Measurements from ENCODE around the gene NT5C3A.
"Not testable (repeated sequence)": the region's sequence is repeated elsewhere in the genome, so short reads cannot be mapped to it uniquely, and the experiment has no call there.

NT5C3A gene

GRCh38 chr7:33062023-33062781 lies at the start of gene NT5C3A:
Gene NT5C3A (minus strand): TSS chr7:33062776. CDS start chr7:33062705, 71 bp downstream.
- DNase-seq (ENCODE audit: low read depth) = peak; percentile 4

- DNase-seq (ENCODE audit: low read depth) = no peak
Measured at GRCh38 chr7:33111614-33112013, 49.0 kb upstream of the NT5C3A start.

GRCh38 chr7:33109758-33110238 lies 47.2 kb upstream of the NT5C3A start:
- no peak for DNase-seq (ENCODE audit: low read depth)

- DNase-seq (ENCODE audit: low read depth) = peak; percentile 71
Measured at GRCh38 chr7:33109005-33109757, 46.6 kb upstream of the NT5C3A start, which contains the start of gene RP9. Gene RP9 (minus strand): TSS chr7:33109404. CDS start chr7:33109372, 32 bp downstream.

- no peak for DNase-seq (ENCODE audit: low read depth)
Measured at GRCh38 chr7:33108554-33109004, 46.0 kb upstream of the NT5C3A start.

GRCh38 chr7:33107136-33108066 lies 44.8 kb upstream of the NT5C3A start:
- DNase-seq (ENCODE audit: low read depth) = no peak

- no peak for DNase-seq (ENCODE audit: low read depth)
Measured at GRCh38 chr7:33101906-33102305, 39.3 kb upstream of the NT5C3A start.

- no peak for DNase-seq (ENCODE audit: low read depth)
Measured at GRCh38 chr7:33100770-33101169, 38.2 kb upstream of the NT5C3A start.

GRCh38 chr7:33099154-33099940 lies 36.8 kb upstream of the NT5C3A start:
- no peak for DNase-seq (ENCODE audit: low read depth)

- not testable (repeated sequence) for DNase-seq (ENCODE audit: low read depth)
Measured at GRCh38 chr7:33094745-33095275, 32.2 kb upstream of the NT5C3A start.

- no peak for DNase-seq (ENCODE audit: low read depth)
Measured at GRCh38 chr7:33093266-33093665, 30.7 kb upstream of the NT5C3A start.

- DNase-seq (ENCODE audit: low read depth) = no peak
Measured at GRCh38 chr7:33091641-33092191, 29.1 kb upstream of the NT5C3A start.

GRCh38 chr7:33091111-33091531 lies 28.5 kb upstream of the NT5C3A start:
- no peak for DNase-seq (ENCODE audit: low read depth)

- no peak for DNase-seq (ENCODE audit: low read depth)
Measured at GRCh38 chr7:33089142-33089541, 26.6 kb upstream of the NT5C3A start.

GRCh38 chr7:33087858-33088257 lies 25.3 kb upstream of the NT5C3A start:
- no peak for DNase-seq (ENCODE audit: low read depth)

- DNase-seq (ENCODE audit: low read depth) = no peak
Measured at GRCh38 chr7:33087356-33087755, 24.8 kb upstream of the NT5C3A start.

- DNase-seq (ENCODE audit: low read depth) = no peak
Measured at GRCh38 chr7:33079763-33080690, 17.5 kb upstream of the NT5C3A start.

GRCh38 chr7:33079096-33079495 lies 16.5 kb upstream of the NT5C3A start:
- no peak for DNase-seq (ENCODE audit: low read depth)

- no peak for DNase-seq (ENCODE audit: low read depth)
Measured at GRCh38 chr7:33076737-33077136, 14.2 kb upstream of the NT5C3A start.
